SK-N-SH treated with all-trans-retinoic acid at 6 μM for 48 hours (cell line): ENCODE measurements around the gene TGFB2.

ENCODE experiments used
- ATAC-seq: fragments of 200-7000 bp; cut with Tn5 transposase; 3 replicates; pipeline ENCODE4 v1.9.1; 2020; ENCODE audit warnings: mild to moderate bottlenecking, moderate library complexity
- ARNTL ChIP-seq: fragments of 450-650 bp; formaldehyde crosslinking; IDR thresholded peaks from 2 replicates; pipeline ENCODE4 v1.5.0; 2020; ENCODE audit warnings: low read depth, mild to moderate bottlenecking, moderate library complexity, borderline replicate concordance
- BACH2 ChIP-seq: fragments of 250-450 bp; sonication (Bioruptor Pico); IDR thresholded peaks from 2 replicates; pipeline ENCODE4 v1.9.0; 2021; ENCODE audit warnings: mild to moderate bottlenecking, borderline replicate concordance
- CREB5 ChIP-seq: fragments of 250-450 bp; sonication (Bioruptor Pico); IDR thresholded peaks from 2 replicates; pipeline ENCODE4 v1.5.1; 2020; ENCODE audit warnings: low read depth, mild to moderate bottlenecking, moderate library complexity
- CSDC2 ChIP-seq: fragments of 250-450 bp; sonication (Bioruptor Pico); IDR thresholded peaks from 2 replicates; pipeline ENCODE4 v1.5.0; 2020; ENCODE audit warnings: mild to moderate bottlenecking, moderate library complexity
- CSRNP3 ChIP-seq: fragments of 250-450 bp; sonication (Bioruptor Pico); IDR thresholded peaks from 2 replicates; pipeline ENCODE4 v1.5.1; 2021; ENCODE audit warnings: mild to moderate bottlenecking, moderate library complexity
- ESRRG ChIP-seq: fragments of 250-450 bp; sonication (Bioruptor Pico); IDR thresholded peaks from 2 replicates; pipeline ENCODE4 v1.6.1; 2021; ENCODE audit warnings: mild to moderate bottlenecking
- GLIS3 ChIP-seq: fragments of 250-450 bp; sonication (Bioruptor Pico); IDR thresholded peaks from 2 replicates; pipeline ENCODE4 v1.5.0; 2020; ENCODE audit warnings: mild to moderate bottlenecking, moderate library complexity
- OSR1 ChIP-seq: fragments of 250-450 bp; sonication (Bioruptor Pico); IDR thresholded peaks from 2 replicates; pipeline ENCODE4 v1.8.0; 2022; ENCODE audit warnings: moderate library complexity, mild to moderate bottlenecking, inconsistent platforms
- PATZ1 ChIP-seq: fragments of 250-450 bp; sonication (Bioruptor Pico); IDR thresholded peaks from 2 replicates; pipeline ENCODE4 v1.8.0; 2020; ENCODE audit warnings: mild to moderate bottlenecking, moderate library complexity, borderline replicate concordance
- POU6F1 ChIP-seq: fragments of 250-450 bp; sonication (Bioruptor Pico); IDR thresholded peaks from 2 replicates; pipeline ENCODE4 v1.8.0; 2021; ENCODE audit warnings: low read depth, mild to moderate bottlenecking, moderate library complexity, borderline replicate concordance
- PPARA ChIP-seq: fragments of 250-450 bp; sonication (Bioruptor Pico); IDR thresholded peaks from 2 replicates; pipeline ENCODE4 v1.5.0; 2020; ENCODE audit warnings: mild to moderate bottlenecking, borderline replicate concordance
- RARB ChIP-seq: fragments of 250-450 bp; sonication (Bioruptor Pico); IDR thresholded peaks from 2 replicates; pipeline ENCODE4 v1.8.0; 2021; ENCODE audit warnings: mild to moderate bottlenecking, moderate library complexity
- SNAI2 ChIP-seq: fragments of 250-450 bp; sonication (Bioruptor Pico); IDR thresholded peaks from 2 replicates; pipeline ENCODE4 v1.5.0; 2020; ENCODE audit warnings: mild to moderate bottlenecking, moderate library complexity
- TCF4 ChIP-seq: fragments of 250-450 bp; sonication (Bioruptor Pico); IDR thresholded peaks from 2 replicates; pipeline ENCODE4 v1.8.0; 2021; ENCODE audit warnings: mild to moderate bottlenecking, moderate library complexity, borderline replicate concordance
- TSHZ2 ChIP-seq: fragments of 250-450 bp; sonication (Bioruptor Pico); IDR thresholded peaks from 2 replicates; pipeline ENCODE4 v1.5.0; 2020; ENCODE audit warnings: mild to moderate bottlenecking, moderate library complexity
- ZC3H10 ChIP-seq: fragments of 250-450 bp; sonication (Bioruptor Pico); IDR thresholded peaks from 2 replicates; pipeline ENCODE4 v1.5.1; 2021; ENCODE audit warnings: mild to moderate bottlenecking, moderate library complexity
- ZFP30 ChIP-seq: fragments of 450-650 bp; formaldehyde crosslinking; IDR thresholded peaks from 2 replicates; pipeline ENCODE4 v1.5.0; 2022; ENCODE audit warnings: mild to moderate bottlenecking, moderate library complexity
- ZNF565 ChIP-seq: fragments of 450-650 bp; formaldehyde crosslinking; conservative IDR thresholded peaks from 2 replicates; pipeline ENCODE4 v1.5.0; 2020; ENCODE audit warnings: low read depth, mild to moderate bottlenecking, moderate library complexity
- ZNF70 ChIP-seq: fragments of 450-650 bp; formaldehyde crosslinking; IDR thresholded peaks from 2 replicates; pipeline ENCODE4 v1.5.0; 2020; ENCODE audit warnings: mild to moderate bottlenecking, moderate library complexity
- ZNF8 ChIP-seq: fragments of 450-650 bp; formaldehyde crosslinking; IDR thresholded peaks from 2 replicates; pipeline ENCODE4 v1.5.0; 2020; ENCODE audit warnings: mild to moderate bottlenecking, moderate library complexity

TGFB2 gene

GRCh38 chr1:218344814-218345672 is at the start of gene TGFB2:
TGFB2 (plus strand) TSS chr1:218345336; CDS start chr1:218346702, 1,366 bp downstream.
- ATAC-seq, result peak; percentile 55
- TF ChIP-seq GLIS3, result no peak
- TF ChIP-seq OSR1 (CRISPR knock-in tag), result peak; percentile 64; the same call in 1 of the 2 replicates
- TF ChIP-seq CSDC2 (CRISPR knock-in tag), result no peak
- no peak for TF ChIP-seq TCF4
- TF ChIP-seq SNAI2 (CRISPR knock-in tag), result no peak
- TF ChIP-seq ESRRG (CRISPR knock-in tag), result no peak
- TF ChIP-seq, all 23 proteins: peak for 1

- no peak for TF ChIP-seq TSHZ2 (CRISPR knock-in tag)
- no peak for TF ChIP-seq RARB (CRISPR knock-in tag)
- TF ChIP-seq OSR1 (CRISPR knock-in tag), result no peak
- TF ChIP-seq PPARA, result no peak
- no peak for TF ChIP-seq CREB5
- no peak for TF ChIP-seq SNAI2 (CRISPR knock-in tag)
- no peak for TF ChIP-seq ZNF8 (CRISPR knock-in tag)
- no peak for TF ChIP-seq ZNF565 (CRISPR knock-in tag)
- TF ChIP-seq ZNF70 (CRISPR knock-in tag), result no peak
- no peak for TF ChIP-seq ESRRG (CRISPR knock-in tag)
- no peak for TF ChIP-seq ZFP30
- no peak for TF ChIP-seq CSRNP3
- no peak for TF ChIP-seq PATZ1 (CRISPR knock-in tag)
- no peak for TF ChIP-seq ARNTL (CRISPR knock-in tag)
- no peak for ATAC-seq
Measured at GRCh38 chr1:218296162-218296561, 49.0 kb upstream of the TGFB2 start.

GRCh38 chr1:218297461-218297860 is 47.7 kb upstream of the TGFB2 start:
- TF ChIP-seq ZNF70 (CRISPR knock-in tag), result no peak
- TF ChIP-seq POU6F1 (CRISPR knock-in tag), result no peak
- no peak for TF ChIP-seq ESRRG (CRISPR knock-in tag)
- TF ChIP-seq BACH2 (CRISPR knock-in tag), result no peak
- no peak for TF ChIP-seq ZC3H10 (CRISPR knock-in tag)
- no peak for TF ChIP-seq TSHZ2 (CRISPR knock-in tag)
- TF ChIP-seq TCF4, result no peak
- TF ChIP-seq CSRNP3, result no peak
- no peak for TF ChIP-seq ARNTL (CRISPR knock-in tag)
- no peak for TF ChIP-seq OSR1 (CRISPR knock-in tag)
- no peak for TF ChIP-seq SNAI2 (CRISPR knock-in tag)
- TF ChIP-seq PATZ1 (CRISPR knock-in tag), result no peak

More at GRCh38 chr1:218297461-218297860, 47.7 kb upstream of the TGFB2 start:
- ATAC-seq, result no peak
